ENCODE measurements around the gene SLC2A1. TPM values are rescaled to one million over a fixed set of nuclear protein-coding genes. Genes with fewer than 3 reads are reported as not detected.

SLC2A1 gene
- total and polyA plus RNA-seq, 2 of the 13 experiments (the other 11 are each of a cell fraction or from before 2014, with no cell fraction given): 125 to 423 TPM

GRCh38 chr1:42958488-42959319 is at the start of gene SLC2A1 (continued):
- TF ChIP-seq ZNF558 (CRISPR knock-in tag; IDR thresholded peaks at IDR 0.05; ENCODE audit: borderline replicate concordance) (no peak), DRAP1 (CRISPR knock-in tag; IDR thresholded peaks at IDR 0.05) (peak; percentile 100), HNF1B (CRISPR knock-in tag; IDR thresholded peaks at IDR 0.05) (peak; percentile 18; the same call in 1 of the 2 replicates), ZNF746 (CRISPR knock-in tag; IDR thresholded peaks at IDR 0.05) (no peak), KDM4B (CRISPR knock-in tag; IDR thresholded peaks at IDR 0.05) (0 out of 2 replicates have a peak, but pooled peaks have one; percentile 18), GABPA (IDR thresholded peaks at IDR 0.05; ENCODE audit: low read depth, low read length) (no peak), GABPA (CRISPR knock-in tag; IDR thresholded peaks at IDR 0.05; ENCODE audit: low read depth) (no peak), KLF6 (CRISPR knock-in tag; IDR thresholded peaks at IDR 0.05) (peak; percentile 75; the same call in 1 of the 2 replicates), ELF1 (CRISPR knock-in tag; IDR thresholded peaks at IDR 0.05) (no peak), ZFAT (CRISPR knock-in tag; conservative IDR thresholded peaks at IDR 0.05) (no peak), PAX8 (CRISPR knock-in tag; IDR thresholded peaks at IDR 0.05; ENCODE audit: borderline replicate concordance) (0 out of 2 replicates have a peak, but pooled peaks have one; percentile 44), KLF11 (CRISPR knock-in tag; IDR thresholded peaks at IDR 0.05) (peak; percentile 59; the same call in 1 of the 2 replicates), ZSCAN31 (CRISPR knock-in tag; IDR thresholded peaks at IDR 0.05; ENCODE audit: low read depth) (0 out of 2 replicates have a peak, but pooled peaks have one; percentile 61), FOXP1 (IDR thresholded peaks at IDR 0.05) (no peak), FOXP1 (CRISPR knock-in tag; IDR thresholded peaks at IDR 0.05) (0 out of 2 replicates have a peak, but pooled peaks have one; percentile 5), MTA1 (CRISPR knock-in tag; IDR thresholded peaks at IDR 0.05; ENCODE audit: borderline replicate concordance) (no peak; the same call in 1 of the 2 replicates), ZNF33B (CRISPR knock-in tag; IDR thresholded peaks at IDR 0.05) (no peak)
- TF ChIP-seq, protein P1, sequence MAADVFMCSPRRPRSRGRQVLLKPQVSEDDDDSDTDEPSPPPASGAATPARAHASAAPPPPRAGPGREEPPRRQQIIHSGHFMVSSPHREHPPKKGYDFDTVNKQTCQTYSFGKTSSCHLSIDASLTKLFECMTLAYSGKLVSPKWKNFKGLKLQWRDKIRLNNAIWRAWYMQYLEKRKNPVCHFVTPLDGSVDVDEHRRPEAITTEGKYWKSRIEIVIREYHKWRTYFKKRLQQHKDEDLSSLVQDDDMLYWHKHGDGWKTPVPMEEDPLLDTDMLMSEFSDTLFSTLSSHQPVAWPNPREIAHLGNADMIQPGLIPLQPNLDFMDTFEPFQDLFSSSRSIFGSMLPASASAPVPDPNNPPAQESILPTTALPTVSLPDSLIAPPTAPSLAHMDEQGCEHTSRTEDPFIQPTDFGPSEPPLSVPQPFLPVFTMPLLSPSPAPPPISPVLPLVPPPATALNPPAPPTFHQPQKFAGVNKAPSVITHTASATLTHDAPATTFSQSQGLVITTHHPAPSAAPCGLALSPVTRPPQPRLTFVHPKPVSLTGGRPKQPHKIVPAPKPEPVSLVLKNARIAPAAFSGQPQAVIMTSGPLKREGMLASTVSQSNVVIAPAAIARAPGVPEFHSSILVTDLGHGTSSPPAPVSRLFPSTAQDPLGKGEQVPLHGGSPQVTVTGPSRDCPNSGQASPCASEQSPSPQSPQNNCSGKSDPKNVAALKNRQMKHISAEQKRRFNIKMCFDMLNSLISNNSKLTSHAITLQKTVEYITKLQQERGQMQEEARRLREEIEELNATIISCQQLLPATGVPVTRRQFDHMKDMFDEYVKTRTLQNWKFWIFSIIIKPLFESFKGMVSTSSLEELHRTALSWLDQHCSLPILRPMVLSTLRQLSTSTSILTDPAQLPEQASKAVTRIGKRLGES (CRISPR knock-in tag; IDR thresholded peaks at IDR 0.05; ENCODE audit: borderline replicate concordance): 0 out of 2 replicates have a peak, but pooled peaks have one; percentile 9
- TF ChIP-seq, protein P2, sequence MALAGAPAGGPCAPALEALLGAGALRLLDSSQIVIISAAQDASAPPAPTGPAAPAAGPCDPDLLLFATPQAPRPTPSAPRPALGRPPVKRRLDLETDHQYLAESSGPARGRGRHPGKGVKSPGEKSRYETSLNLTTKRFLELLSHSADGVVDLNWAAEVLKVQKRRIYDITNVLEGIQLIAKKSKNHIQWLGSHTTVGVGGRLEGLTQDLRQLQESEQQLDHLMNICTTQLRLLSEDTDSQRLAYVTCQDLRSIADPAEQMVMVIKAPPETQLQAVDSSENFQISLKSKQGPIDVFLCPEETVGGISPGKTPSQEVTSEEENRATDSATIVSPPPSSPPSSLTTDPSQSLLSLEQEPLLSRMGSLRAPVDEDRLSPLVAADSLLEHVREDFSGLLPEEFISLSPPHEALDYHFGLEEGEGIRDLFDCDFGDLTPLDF (CRISPR knock-in tag; IDR thresholded peaks at IDR 0.05): peak; percentile 36; the same call in 1 of the 2 replicates
- TF ChIP-seq, protein P3, sequence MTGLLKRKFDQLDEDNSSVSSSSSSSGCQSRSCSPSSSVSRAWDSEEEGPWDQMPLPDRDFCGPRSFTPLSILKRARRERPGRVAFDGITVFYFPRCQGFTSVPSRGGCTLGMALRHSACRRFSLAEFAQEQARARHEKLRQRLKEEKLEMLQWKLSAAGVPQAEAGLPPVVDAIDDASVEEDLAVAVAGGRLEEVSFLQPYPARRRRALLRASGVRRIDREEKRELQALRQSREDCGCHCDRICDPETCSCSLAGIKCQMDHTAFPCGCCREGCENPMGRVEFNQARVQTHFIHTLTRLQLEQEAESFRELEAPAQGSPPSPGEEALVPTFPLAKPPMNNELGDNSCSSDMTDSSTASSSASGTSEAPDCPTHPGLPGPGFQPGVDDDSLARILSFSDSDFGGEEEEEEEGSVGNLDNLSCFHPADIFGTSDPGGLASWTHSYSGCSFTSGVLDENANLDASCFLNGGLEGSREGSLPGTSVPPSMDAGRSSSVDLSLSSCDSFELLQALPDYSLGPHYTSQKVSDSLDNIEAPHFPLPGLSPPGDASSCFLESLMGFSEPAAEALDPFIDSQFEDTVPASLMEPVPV (CRISPR knock-in tag; IDR thresholded peaks at IDR 0.05): peak; percentile 64; the same call in 1 of the 2 replicates
- TF ChIP-seq, protein P4, sequence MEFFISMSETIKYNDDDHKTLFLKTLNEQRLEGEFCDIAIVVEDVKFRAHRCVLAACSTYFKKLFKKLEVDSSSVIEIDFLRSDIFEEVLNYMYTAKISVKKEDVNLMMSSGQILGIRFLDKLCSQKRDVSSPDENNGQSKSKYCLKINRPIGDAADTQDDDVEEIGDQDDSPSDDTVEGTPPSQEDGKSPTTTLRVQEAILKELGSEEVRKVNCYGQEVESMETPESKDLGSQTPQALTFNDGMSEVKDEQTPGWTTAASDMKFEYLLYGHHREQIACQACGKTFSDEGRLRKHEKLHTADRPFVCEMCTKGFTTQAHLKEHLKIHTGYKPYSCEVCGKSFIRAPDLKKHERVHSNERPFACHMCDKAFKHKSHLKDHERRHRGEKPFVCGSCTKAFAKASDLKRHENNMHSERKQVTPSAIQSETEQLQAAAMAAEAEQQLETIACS (CRISPR knock-in tag; IDR thresholded peaks at IDR 0.05): no peak; the same call in 1 of the 2 replicates
